ENCODE data around the gene PVALEF.

Gene PVALEF

DNA sequence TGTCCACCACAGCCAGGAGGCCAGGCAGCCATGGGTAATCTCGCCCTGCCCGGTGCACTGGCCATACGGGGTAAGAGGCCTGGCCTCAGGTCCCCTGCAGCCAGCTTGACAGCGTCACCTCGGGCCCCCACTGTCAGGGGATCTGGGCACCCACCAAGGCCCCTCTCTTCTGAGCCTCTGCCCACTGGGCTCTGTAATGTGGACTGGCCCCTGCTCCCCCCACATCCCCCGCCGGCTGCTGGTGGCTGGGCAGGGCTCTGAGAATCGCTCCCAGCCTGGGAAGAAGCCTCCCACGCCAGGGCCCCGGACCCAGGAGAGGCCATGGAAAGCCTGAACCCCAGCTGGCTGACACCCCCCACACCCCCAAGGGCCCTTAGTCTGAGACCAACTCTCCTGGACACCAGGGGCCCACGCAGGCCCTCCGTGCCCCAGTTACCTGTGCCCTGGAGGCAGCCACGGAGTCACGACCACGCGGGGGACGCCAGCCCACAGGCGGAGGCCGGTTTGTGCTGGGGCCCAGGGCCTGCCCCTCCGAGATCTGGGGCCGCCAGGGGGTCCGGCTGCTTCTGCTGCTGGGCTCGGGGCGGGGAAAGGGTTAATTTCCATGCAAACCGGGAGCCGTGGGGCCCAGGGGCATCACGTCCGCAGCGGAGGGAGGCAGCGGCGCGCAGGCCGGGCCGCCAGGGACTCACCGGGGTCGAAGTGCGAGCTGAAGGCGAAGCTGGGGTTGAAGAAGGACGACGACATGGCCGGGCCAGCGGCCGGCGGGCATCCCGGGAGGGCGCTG, at the start of gene PVALEF:
TSS of gene PVALEF (plus strand) at position 262 of the 787 bp plus-strand sequence. CDS start 15,720 bp downstream, outside the sequence.
- TF ChIP-seq GATA1 (IDR thresholded peaks at IDR 0.05; ENCODE audit: low read depth, low read length): no peak
- no peak for TF ChIP-seq POLR2A (IDR thresholded peaks at IDR 0.05; ENCODE audit: low read length)

DNA sequence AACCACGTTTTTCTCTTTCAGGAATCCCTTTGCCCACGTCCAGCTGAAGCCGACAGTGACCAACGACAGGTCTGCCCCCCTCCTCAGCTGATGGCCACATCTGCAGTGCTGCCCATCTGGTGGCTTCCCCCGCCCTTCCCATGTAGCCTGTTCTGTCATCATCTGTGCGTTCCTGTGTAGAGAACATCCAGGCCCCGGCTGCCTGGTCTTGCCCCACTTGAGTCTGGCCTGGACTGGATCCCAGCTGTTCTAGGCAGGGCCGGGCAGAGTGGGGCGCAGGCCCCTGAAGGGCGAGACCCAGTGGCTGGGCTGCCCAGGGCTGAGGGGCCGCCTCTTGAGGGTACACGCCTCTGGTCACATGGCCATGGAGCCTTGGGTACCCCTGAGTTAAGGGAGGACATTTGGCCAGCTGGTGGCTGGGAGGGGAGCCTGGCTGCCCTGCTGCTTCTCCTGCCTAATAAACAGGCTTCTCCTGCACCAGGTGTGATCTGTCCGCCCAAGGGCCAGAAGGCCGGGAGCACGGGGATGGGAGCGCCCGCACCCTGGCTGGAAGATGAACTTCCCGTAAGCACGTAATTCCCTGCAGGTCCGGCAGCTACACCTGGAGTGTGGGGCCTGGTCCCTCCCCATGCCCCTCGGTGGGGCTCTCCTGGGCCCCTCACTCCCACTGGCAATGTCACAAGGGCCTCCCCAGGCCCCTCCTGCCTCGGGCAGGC, 49.4 kb upstream of the PVALEF start:
- DNase-seq: no peak
- TF ChIP-seq POLR2A (IDR thresholded peaks at IDR 0.05; ENCODE audit: low read length) (no peak), GATA1 (IDR thresholded peaks at IDR 0.05; ENCODE audit: low read depth, low read length) (no peak)

More for the DNA sequence above, at the start of gene PVALEF:
- no peak for DNase-seq

GRCh38 chr17:81116704-81117103, 48.6 kb upstream of the PVALEF start:
- DNase-seq: no peak
- TF ChIP-seq POLR2A (IDR thresholded peaks at IDR 0.05; ENCODE audit: low read length): no peak
- TF ChIP-seq GATA1 (IDR thresholded peaks at IDR 0.05; ENCODE audit: low read depth, low read length): no peak

GRCh38 chr17:81117672-81118198, 47.6 kb upstream of the PVALEF start:
- no peak for TF ChIP-seq GATA1 (IDR thresholded peaks at IDR 0.05; ENCODE audit: low read depth, low read length)
- TF ChIP-seq POLR2A (IDR thresholded peaks at IDR 0.05; ENCODE audit: low read length): no peak
- no peak for DNase-seq

GRCh38 chr17:81118308-81119221, 46.7 kb upstream of the PVALEF start:
- DNase-seq: no peak
- TF ChIP-seq POLR2A (IDR thresholded peaks at IDR 0.05; ENCODE audit: low read length) (no peak), GATA1 (IDR thresholded peaks at IDR 0.05; ENCODE audit: low read depth, low read length) (no peak)

DNA sequence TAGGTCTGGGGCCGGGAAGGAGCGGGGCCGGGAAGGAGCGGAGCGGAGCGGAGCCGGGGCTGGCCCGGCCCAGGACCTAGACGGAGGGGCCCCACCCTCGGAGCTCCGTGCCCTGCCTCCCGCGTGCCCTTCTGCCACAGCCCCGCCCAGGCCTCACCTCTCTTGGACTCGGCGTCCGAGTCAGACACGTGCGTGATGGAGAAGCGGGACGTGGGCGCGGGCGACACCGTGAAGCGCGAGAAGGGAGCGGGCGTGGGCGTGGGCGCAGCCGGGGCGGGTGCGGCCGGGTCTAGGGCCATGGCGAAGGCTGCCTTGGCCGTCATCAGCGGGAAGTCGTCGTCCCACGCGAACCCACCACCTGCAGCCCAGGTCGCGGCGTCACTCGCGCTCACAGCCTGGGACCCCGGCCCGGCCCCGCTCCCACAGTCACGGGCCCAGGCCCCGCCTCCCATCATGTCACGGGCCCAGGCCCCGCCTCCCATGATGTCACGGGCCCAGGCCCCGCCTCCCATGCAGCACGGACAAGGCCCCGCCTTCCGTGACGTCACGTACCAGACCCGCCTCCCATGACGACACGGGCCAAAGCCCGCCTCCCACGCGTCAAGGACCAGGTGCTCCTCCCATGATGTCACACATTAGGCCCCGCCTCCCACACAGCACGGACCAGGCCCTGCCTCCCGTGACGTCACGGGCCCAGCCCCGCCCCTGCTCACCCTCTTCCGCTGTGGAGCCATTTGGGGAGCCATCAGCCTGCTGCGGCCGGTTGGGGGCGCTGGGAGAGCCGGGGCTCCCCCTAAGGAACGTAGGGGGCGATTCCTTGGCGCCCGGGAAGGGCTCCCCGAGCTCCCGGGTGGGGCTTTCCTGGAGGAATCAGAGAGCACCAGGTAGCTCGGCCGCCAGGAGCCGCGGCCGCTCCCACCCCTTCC, 45.8 kb upstream of the PVALEF start:
- TF ChIP-seq POLR2A (IDR thresholded peaks at IDR 0.05; ENCODE audit: low read length): no peak
- TF ChIP-seq GATA1 (IDR thresholded peaks at IDR 0.05; ENCODE audit: low read depth, low read length): no peak
- peak; percentile 94 to 96 for DNase-seq

- TF ChIP-seq POLR2A (IDR thresholded peaks at IDR 0.05; ENCODE audit: low read length): no peak
- no peak for TF ChIP-seq GATA1 (IDR thresholded peaks at IDR 0.05; ENCODE audit: low read depth, low read length)
- DNase-seq: no peak
These were observed 45.2 kb upstream of the PVALEF start for GRCh38 chr17:81120149-81120484.

DNA sequence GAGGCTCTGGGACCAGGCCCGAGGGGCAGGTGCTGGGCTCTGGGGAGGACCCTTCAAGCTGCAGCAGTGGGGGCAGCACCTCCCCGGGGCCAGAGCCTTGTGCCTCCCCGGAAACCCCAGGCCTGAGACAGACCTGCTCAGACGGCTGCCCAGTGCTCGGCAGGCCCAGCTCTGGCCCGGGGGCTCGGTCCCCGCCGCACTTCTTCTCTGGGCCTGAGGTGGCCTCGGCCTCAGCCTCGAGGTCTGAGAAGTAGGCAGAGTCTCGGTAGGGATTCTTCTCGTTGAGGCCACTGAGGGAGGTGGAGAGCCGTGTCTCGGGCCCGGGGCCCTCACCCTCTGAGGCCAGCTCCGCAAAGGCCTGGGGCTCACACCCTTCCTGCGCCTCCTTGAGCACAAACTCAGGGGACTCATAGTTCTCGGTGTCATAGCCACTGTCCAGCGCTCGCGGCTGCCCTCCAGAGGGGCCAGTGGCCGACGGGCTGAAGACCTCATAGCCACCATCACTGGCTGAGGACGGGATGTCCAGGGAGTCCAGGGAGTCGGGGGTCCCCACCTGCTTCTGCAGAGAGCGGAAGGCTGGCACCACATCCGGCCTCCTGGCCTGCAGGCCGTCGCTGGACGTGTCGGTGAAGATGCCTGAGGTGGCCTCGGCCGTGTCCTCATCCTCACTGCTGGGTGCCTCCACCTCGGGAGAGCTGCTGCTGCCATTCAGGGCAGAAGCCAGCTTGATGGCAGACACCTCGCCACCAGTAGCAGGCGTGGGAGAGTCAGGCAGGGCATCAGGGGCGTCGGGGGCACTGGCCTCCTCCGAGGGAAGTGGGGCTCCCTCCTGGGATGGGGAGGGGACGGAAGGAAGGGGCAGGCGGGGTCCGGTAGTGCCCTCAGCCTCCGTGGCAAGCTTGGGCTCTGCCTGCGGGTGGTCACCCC, 44.3 kb upstream of the PVALEF start:
- DNase-seq: no peak
- no peak for TF ChIP-seq GATA1 (IDR thresholded peaks at IDR 0.05; ENCODE audit: low read depth, low read length)
- TF ChIP-seq POLR2A (IDR thresholded peaks at IDR 0.05; ENCODE audit: low read length): no peak

GRCh38 chr17:81121841-81122733, 43.2 kb upstream of the PVALEF start:
- TF ChIP-seq POLR2A (IDR thresholded peaks at IDR 0.05; ENCODE audit: low read length): no peak
- no peak for TF ChIP-seq GATA1 (IDR thresholded peaks at IDR 0.05; ENCODE audit: low read depth, low read length)
- no peak for DNase-seq

GRCh38 chr17:81123052-81124048, 42.0 kb upstream of the PVALEF start:
- DNase-seq: no peak
- TF ChIP-seq GATA1 (IDR thresholded peaks at IDR 0.05; ENCODE audit: low read depth, low read length): no peak
- TF ChIP-seq POLR2A (IDR thresholded peaks at IDR 0.05; ENCODE audit: low read length): no peak
